ENCODE measurements around the gene YEATS4. TPM values are rescaled to one million over a fixed set of nuclear protein-coding genes. Genes with fewer than 3 reads are reported as not detected.

Gene YEATS4
- total RNA-seq, 4 donors from 2014 or later, result 12.5 to 34.6 (median 25.8) TPM

GRCh38 chr12:69389831-69390230, 30.3 kb downstream of the YEATS4 start:
- Histone ChIP-seq H3K9me3 (no peaks in the 10 kb centered on the region), H3K27me3 (no peaks in the 10 kb centered on the region), H3K4me1 (no peaks in the 10 kb centered on the region), H3K27ac (no peak overlapping the region), H3K4me3 (no peak overlapping the region), H3K36me3 (no peaks in the 10 kb centered on the region)
- ATAC-seq (no peak), DNase-seq (no peak)
- intact Hi-C loops (cut with DNase I; ENCODE audit: low total_unique reads), result no loop called here
- no peak for TF ChIP-seq CTCF (IDR thresholded peaks at IDR 0.05 in 4 of 5, conservative IDR thresholded peaks at IDR 0.05 in 1 of 5)
- TF ChIP-seq POLR2A (IDR thresholded peaks at IDR 0.05), result no peak
- in situ Hi-C loops (cut with MboI; ENCODE audit: low sequenced_read_pairs in 4 of 4), result no loop called here

- in situ Hi-C loops (cut with MboI; ENCODE audit: low sequenced_read_pairs in 4 of 4) (no loop called here), intact Hi-C loops (cut with DNase I; ENCODE audit: low total_unique reads) (no loop called here)
- H3K9me3 ChIP-seq, result no peaks in the 10 kb centered on the region
- no peak overlapping the region for H3K27ac ChIP-seq
- no peak overlapping the region for H3K4me3 ChIP-seq
- no peaks in the 10 kb centered on the region for H3K4me1 ChIP-seq
- no peak for DNase-seq
- no peaks in the 10 kb centered on the region for H3K36me3 ChIP-seq
- TF ChIP-seq POLR2A (IDR thresholded peaks at IDR 0.05), result no peak
- no peak for TF ChIP-seq CTCF (IDR thresholded peaks at IDR 0.05 in 4 of 5, conservative IDR thresholded peaks at IDR 0.05 in 1 of 5)
- no peaks in the 10 kb centered on the region for H3K27me3 ChIP-seq
- ATAC-seq, result no peak
These were observed 32.8 kb downstream of the YEATS4 start for GRCh38 chr12:69392179-69392928.

GRCh38 chr12:69396041-69396440, 36.5 kb downstream of the YEATS4 start:
- intact Hi-C loops (cut with DNase I; ENCODE audit: low total_unique reads) (no loop called here), in situ Hi-C loops (cut with MboI; ENCODE audit: low sequenced_read_pairs in 4 of 4) (no loop called here)
- Histone ChIP-seq H3K4me3 (no peak overlapping the region), H3K36me3 (peaks cover 0 to 6% of the 10 kb centered on the region in 2 donors), H3K4me1 (no peaks in the 10 kb centered on the region), H3K27ac (no peak overlapping the region), H3K9me3 (no peaks in the 10 kb centered on the region), H3K27me3 (no peaks in the 10 kb centered on the region)
- TF ChIP-seq CTCF (IDR thresholded peaks at IDR 0.05 in 4 of 5, conservative IDR thresholded peaks at IDR 0.05 in 1 of 5) (no peak), POLR2A (IDR thresholded peaks at IDR 0.05) (no peak)
- DNase-seq (no peak), ATAC-seq (no peak)

GRCh38 chr12:69396963-69397362, 37.4 kb downstream of the YEATS4 start:
- Histone ChIP-seq H3K4me1 (peaks cover 0 to 2% of the 10 kb centered on the region in 2 donors), H3K36me3 (peaks cover 0 to 6% of the 10 kb centered on the region in 2 donors), H3K4me3 (no peak overlapping the region), H3K27ac (no peak overlapping the region), H3K27me3 (no peaks in the 10 kb centered on the region), H3K9me3 (no peaks in the 10 kb centered on the region)
- TF ChIP-seq CTCF (IDR thresholded peaks at IDR 0.05 in 4 of 5, conservative IDR thresholded peaks at IDR 0.05 in 1 of 5) (no peak), POLR2A (IDR thresholded peaks at IDR 0.05) (no peak)
- ATAC-seq, result no peak
- in situ Hi-C loops (cut with MboI; ENCODE audit: low sequenced_read_pairs in 4 of 4) (no loop called here), intact Hi-C loops (cut with DNase I; ENCODE audit: low total_unique reads) (no loop called here)
- DNase-seq, result no peak
